GM23338 (cell line): ENCODE measurements around the gene NDUFV2. TPM values are rescaled to one million over a fixed set of nuclear protein-coding genes. Genes with fewer than 3 reads are reported as not detected.

Source experiments
- CREB1 ChIP-seq: fragments of 250-450 bp; sonication (Bioruptor Pico); IDR thresholded peaks from 2 replicates; pipeline ENCODE4 v1.5.0; 2020; ENCODE audit warnings: low read depth, mild to moderate bottlenecking, moderate library complexity
- ETS1 ChIP-seq: IDR thresholded peaks from 2 replicates; pipeline ENCODE4 v1.6.1; 2016; ENCODE audit warnings: antibody characterized with exemption
- EZH2 ChIP-seq: fragments of 200-600 bp; sonication (generic); IDR thresholded peaks from one replicate; pipeline ENCODE4 v1.8.0; 2017; ENCODE audit warnings: antibody characterized with exemption, mild to moderate bottlenecking, low read depth; ENCODE audit not compliant: unreplicated experiment
- EZH2phosphoT487 ChIP-seq: fragments of 200-600 bp; sonication (generic); IDR thresholded peaks from one replicate; pipeline ENCODE4 v1.8.1; 2018; ENCODE audit warnings: antibody characterized with exemption; ENCODE audit not compliant: unreplicated experiment
- JUNB ChIP-seq: IDR thresholded peaks from one replicate; pipeline ENCODE4 v1.6.1; 2016; ENCODE audit warnings: antibody characterized with exemption; ENCODE audit not compliant: unreplicated experiment
- POLR2AphosphoS5 ChIP-seq: IDR thresholded peaks from 2 replicates; pipeline ENCODE4 v1.6.1; 2016; ENCODE audit warnings: antibody characterized with exemption, low read depth
- ZNF331 ChIP-seq: fragments of 250-450 bp; sonication (Bioruptor Pico); IDR thresholded peaks from 2 replicates; pipeline ENCODE4 v1.5.0; 2020; ENCODE audit warnings: low read depth, mild to moderate bottlenecking, moderate library complexity
- polyA plus RNA-seq: library from polyadenylated mRNA; unstranded; fragments of >200 nt; fragmentation: Nextera tagmentation; extraction: Ambion mirVana; gene quantifications from 2 replicates; pipeline ENCODE4 v1.2.1, GENCODE V29; 2016
- total RNA-seq: library from RNA; depleted of rRNA; stranded (reverse); fragments of >200 nt; shearing (Covaris generic); gene quantifications from 2 replicates; pipeline ENCODE4 v1.2.3, GENCODE V29; 2014
- TF ChIP-seq, protein P1 (sequence below): fragments of 250-450 bp; sonication (Bioruptor Pico); IDR thresholded peaks from 2 replicates; pipeline ENCODE4 v1.5.0; 2020; ENCODE audit warnings: mild to moderate bottlenecking, moderate library complexity
- TF ChIP-seq, protein P2 (sequence below), 2 experiments: fragments of 200-600 bp in 1 of 2; sonication (generic) in 1 of 2; conservative IDR thresholded peaks; 2 replicates each; pipeline versions ENCODE4 v1.5.1 to v1.6.1; 2016 to 2017; ENCODE audit warnings: antibody characterized with exemption in 2 of 2, low read depth in 2 of 2, mild to moderate bottlenecking in 2 of 2, moderate library complexity in 1 of 2

Gene NDUFV2
- total and polyA plus RNA-seq, 2 experiments from 2014 or later, result 157 to 577 TPM

- TF ChIP-seq, protein P1, sequence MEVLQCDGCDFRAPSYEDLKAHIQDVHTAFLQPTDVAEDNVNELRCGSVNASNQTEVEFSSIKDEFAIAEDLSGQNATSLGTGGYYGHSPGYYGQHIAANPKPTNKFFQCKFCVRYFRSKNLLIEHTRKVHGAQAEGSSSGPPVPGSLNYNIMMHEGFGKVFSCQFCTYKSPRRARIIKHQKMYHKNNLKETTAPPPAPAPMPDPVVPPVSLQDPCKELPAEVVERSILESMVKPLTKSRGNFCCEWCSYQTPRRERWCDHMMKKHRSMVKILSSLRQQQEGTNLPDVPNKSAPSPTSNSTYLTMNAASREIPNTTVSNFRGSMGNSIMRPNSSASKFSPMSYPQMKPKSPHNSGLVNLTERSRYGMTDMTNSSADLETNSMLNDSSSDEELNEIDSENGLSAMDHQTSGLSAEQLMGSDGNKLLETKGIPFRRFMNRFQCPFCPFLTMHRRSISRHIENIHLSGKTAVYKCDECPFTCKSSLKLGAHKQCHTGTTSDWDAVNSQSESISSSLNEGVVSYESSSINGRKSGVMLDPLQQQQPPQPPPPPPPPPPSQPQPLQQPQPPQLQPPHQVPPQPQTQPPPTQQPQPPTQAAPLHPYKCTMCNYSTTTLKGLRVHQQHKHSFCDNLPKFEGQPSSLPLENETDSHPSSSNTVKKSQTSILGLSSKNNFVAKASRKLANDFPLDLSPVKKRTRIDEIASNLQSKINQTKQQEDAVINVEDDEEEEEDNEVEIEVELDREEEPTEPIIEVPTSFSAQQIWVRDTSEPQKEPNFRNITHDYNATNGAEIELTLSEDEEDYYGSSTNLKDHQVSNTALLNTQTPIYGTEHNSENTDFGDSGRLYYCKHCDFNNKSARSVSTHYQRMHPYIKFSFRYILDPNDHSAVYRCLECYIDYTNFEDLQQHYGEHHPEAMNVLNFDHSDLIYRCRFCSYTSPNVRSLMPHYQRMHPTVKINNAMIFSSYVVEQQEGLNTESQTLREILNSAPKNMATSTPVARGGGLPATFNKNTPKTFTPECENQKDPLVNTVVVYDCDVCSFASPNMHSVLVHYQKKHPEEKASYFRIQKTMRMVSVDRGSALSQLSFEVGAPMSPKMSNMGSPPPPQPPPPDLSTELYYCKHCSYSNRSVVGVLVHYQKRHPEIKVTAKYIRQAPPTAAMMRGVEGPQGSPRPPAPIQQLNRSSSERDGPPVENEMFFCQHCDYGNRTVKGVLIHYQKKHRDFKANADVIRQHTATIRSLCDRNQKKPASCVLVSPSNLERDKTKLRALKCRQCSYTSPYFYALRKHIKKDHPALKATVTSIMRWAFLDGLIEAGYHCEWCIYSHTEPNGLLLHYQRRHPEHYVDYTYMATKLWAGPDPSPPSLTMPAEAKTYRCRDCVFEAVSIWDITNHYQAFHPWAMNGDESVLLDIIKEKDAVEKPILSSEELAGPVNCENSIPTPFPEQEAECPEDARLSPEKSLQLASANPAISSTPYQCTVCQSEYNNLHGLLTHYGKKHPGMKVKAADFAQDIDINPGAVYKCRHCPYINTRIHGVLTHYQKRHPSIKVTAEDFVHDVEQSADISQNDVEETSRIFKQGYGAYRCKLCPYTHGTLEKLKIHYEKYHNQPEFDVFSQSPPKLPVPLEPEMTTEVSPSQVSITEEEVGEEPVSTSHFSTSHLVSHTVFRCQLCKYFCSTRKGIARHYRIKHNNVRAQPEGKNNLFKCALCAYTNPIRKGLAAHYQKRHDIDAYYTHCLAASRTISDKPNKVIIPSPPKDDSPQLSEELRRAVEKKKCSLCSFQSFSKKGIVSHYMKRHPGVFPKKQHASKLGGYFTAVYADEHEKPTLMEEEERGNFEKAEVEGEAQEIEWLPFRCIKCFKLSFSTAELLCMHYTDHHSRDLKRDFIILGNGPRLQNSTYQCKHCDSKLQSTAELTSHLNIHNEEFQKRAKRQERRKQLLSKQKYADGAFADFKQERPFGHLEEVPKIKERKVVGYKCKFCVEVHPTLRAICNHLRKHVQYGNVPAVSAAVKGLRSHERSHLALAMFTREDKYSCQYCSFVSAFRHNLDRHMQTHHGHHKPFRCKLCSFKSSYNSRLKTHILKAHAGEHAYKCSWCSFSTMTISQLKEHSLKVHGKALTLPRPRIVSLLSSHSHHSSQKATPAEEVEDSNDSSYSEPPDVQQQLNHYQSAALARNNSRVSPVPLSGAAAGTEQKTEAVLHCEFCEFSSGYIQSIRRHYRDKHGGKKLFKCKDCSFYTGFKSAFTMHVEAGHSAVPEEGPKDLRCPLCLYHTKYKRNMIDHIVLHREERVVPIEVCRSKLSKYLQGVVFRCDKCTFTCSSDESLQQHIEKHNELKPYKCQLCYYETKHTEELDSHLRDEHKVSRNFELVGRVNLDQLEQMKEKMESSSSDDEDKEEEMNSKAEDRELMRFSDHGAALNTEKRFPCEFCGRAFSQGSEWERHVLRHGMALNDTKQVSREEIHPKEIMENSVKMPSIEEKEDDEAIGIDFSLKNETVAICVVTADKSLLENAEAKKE (CRISPR knock-in tag), result no peak
- TF ChIP-seq CREB1 (CRISPR knock-in tag), result no peak
- TF ChIP-seq ZNF331 (CRISPR knock-in tag), result no peak
- TF ChIP-seq ETS1, result no peak
- no peak for TF ChIP-seq EZH2phosphoT487
- TF ChIP-seq, protein P2, sequence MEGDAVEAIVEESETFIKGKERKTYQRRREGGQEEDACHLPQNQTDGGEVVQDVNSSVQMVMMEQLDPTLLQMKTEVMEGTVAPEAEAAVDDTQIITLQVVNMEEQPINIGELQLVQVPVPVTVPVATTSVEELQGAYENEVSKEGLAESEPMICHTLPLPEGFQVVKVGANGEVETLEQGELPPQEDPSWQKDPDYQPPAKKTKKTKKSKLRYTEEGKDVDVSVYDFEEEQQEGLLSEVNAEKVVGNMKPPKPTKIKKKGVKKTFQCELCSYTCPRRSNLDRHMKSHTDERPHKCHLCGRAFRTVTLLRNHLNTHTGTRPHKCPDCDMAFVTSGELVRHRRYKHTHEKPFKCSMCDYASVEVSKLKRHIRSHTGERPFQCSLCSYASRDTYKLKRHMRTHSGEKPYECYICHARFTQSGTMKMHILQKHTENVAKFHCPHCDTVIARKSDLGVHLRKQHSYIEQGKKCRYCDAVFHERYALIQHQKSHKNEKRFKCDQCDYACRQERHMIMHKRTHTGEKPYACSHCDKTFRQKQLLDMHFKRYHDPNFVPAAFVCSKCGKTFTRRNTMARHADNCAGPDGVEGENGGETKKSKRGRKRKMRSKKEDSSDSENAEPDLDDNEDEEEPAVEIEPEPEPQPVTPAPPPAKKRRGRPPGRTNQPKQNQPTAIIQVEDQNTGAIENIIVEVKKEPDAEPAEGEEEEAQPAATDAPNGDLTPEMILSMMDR (conservative IDR thresholded peaks at IDR 0.05; ENCODE audit: low read depth in 2 of 2), result no peak
- no peak for TF ChIP-seq POLR2AphosphoS5
- no peak for TF ChIP-seq EZH2
- no peak for TF ChIP-seq JUNB
Measured at GRCh38 chr18:9053814-9054213, 48.7 kb upstream of the NDUFV2 start (continued).
